Hematopoietic multipotent progenitor cell treated with erythropoietin and hydrocortisone succinate and interleukin-3 and kit ligand, for 4 days (in vitro differentiated cells): ENCODE data around the gene AGMO.
A peak's percentile ranks its signal among the peaks of the same experiment; 100 is the strongest.

Source experiments
- DNase-seq: peaks from one replicate; pipeline ENCODE4 v3.0.0-alpha.2; 2015

AGMO gene

DNA sequence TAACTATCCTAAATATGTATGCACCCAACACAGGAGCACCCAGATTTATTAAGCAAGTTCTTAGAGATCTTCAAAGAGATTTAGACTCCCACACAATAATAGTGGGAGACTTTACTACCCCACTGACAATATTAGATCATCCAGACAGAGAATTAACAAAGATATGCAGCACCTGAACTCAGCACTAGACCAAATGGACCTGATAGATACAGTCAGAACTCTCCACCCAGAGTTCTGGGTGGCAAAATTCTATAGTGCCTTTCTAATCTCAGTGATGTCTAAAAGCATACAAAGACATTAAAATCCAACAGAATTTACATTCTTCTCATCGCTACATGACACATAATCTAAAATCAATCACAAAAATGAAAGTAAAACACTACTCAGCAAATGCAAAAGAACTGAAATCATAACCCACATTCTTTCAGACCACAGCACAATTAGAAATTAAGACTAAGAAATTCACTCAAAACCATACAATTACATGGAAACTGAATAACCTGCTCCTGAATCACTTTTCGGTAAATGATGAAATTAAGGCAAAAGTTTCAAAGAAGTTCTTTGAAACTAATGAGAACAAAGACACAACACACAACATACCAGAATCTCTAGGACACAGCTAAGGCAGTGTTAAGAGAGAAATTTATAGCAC is 183.2 kb downstream of the AGMO start:
- no peak for DNase-seq

GRCh38 chr7:15376600-15376999 is 185.2 kb downstream of the AGMO start:
- DNase-seq: no peak

GRCh38 chr7:15370441-15370840 is 191.4 kb downstream of the AGMO start:
- DNase-seq: no peak

DNA sequence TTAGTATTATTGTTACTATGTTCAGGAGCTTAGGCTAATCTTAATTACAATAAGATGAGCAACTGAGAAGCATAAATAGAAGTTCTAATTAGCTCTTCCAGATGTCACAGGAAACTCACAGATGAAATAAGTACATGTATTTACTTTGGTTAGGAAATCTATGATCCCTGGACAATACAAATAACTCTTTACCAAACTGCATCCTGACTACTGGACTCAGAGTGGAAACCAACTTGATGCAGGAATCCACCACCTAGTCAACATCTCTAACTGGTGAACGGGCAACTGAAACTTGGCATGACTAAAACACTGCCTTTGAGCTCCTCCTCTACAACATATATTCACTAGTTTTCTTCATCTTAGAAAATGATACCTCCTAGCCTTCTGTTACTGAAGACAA is 193.2 kb downstream of the AGMO start:
- no peak for DNase-seq

- DNase-seq: no peak
Observed at GRCh38 chr7:15367897-15368296, 193.9 kb downstream of the AGMO start.

DNA sequence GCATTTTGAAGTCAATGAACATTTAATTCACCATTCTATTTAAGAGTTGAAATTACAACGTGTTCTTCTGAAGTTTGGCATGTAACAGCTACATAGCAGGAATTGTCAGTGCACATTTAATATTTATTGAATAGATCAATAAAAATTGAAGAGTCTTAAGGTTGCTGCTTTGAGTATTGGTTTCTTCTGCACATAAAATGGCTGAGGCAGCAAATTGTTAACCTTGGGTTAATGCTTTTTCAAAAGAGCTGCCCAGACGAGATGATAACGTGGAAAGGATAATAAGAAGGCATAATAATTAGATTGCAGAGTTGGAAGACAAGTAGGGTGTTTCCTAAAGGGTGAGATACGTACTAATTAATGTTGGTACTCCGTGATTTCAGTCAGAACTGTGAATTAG is 203.7 kb downstream of the AGMO start:
- DNase-seq: no peak

DNA sequence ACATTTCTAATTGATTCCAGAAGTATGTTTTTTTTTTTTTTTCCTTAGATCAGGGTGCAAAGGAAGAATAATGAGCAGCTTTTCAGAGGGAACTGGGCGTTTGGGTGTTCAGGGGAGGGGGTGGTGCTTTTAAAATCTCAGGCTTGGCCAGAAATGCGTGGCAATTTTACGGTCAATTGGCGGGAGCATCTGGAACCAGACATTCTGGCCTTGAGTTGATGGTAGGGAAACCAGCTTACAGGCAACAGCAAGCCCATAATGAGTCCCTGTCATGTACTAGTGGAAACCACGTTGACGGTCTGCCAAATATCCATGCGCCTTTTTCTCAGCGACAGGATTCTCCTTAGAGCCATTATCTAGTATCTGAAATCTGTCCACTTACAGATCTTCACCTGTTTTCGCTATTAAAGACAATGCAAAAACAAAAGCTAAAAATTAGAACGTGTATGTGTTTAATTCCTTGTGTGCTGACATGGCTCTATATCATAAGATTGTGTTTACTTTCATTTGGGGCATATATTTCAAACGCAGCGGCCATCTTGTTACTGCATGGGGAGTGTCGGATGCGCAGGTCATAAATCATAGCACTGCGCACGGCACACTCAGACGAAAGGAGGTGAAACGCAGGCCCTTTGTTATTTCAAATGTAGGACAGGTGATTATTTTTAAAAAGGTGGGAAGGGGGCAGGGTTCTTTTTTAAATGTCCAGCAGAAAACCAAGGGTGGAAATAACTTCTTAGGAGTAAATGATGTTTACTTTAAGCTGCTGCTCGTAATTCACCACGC is 209.2 kb downstream of the AGMO start:
- DNase-seq: no peak

- no peak for DNase-seq
Observed at GRCh38 chr7:15345216-15345615, 216.6 kb downstream of the AGMO start.

GRCh38 chr7:15341817-15342216 is 220.0 kb downstream of the AGMO start:
- DNase-seq: no peak

DNA sequence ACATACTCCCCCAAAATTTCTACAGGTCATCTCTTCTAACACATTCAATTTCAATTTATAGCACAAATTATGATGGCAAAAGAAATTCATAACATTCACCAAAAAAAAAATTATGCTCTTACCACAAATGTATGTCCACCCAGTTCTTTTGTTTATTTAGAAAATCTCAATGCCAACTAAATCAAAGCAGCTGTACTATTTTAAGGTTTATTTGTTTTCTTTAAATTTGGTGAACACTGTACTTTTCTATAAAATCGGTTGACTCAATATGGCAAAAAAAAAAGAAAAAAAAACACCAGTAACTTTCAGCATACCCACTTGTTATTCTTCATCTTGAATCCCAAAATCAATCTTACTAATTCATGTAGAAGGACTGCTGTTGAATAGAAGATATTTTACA is 225.7 kb downstream of the AGMO start:
- DNase-seq: no peak

DNA sequence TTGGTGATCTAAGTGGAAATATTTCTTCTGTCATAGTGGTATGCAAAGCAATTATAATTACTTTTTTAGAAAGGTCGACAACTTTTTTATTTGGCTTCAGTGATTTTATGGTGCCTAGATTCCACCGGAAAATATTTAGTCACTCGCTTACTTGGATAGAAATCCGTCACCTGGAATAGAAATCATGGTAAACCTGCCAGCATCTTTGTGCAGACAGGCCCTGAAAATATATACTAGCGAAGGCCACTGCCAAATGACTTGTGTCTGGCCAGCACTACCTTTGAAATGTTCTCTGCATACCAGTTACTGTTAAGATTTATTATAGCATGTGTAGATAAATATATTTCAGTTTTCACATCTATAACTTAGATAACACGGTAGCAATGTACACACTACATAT is 226.4 kb downstream of the AGMO start:
- DNase-seq: no peak

DNA sequence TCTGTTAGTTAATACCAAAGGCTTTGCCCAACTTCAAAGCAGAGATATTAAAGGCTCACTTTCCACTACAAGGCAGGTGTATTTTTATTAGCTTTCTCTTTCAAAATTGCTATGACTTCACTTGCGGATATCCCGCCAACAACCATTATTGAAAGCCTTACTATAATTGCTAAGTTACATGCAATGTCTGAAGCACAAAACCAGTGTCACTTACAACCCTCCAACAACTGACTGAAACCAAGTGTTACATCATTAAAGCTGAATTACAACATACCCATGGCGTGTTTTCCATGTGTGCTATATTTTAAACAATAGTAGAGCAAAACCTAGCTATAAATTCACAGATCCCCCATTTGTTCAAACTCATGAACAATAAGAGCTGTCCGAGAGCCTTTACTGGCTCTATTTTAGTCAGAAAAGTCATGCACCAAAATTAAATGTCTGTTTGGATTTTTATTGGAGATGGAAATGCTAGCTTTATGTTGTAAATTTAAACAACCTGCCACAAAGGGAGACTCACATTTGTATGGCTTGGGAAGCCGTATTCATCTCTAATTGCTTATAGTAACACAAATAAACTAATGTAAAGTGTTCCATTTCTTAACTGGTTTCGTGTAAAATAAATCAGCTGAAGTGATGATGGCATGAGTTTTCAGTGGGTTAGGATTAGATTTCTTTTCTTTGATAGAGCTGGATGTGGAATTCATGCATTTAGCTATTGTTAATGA is 227.1 kb downstream of the AGMO start:
- no peak for DNase-seq

GRCh38 chr7:15332956-15333355 is 228.9 kb downstream of the AGMO start:
- DNase-seq: no peak

GRCh38 chr7:15330943-15331342 is 230.9 kb downstream of the AGMO start:
- DNase-seq: no peak

GRCh38 chr7:15327001-15327400 is 234.8 kb downstream of the AGMO start:
- DNase-seq: no peak

DNA sequence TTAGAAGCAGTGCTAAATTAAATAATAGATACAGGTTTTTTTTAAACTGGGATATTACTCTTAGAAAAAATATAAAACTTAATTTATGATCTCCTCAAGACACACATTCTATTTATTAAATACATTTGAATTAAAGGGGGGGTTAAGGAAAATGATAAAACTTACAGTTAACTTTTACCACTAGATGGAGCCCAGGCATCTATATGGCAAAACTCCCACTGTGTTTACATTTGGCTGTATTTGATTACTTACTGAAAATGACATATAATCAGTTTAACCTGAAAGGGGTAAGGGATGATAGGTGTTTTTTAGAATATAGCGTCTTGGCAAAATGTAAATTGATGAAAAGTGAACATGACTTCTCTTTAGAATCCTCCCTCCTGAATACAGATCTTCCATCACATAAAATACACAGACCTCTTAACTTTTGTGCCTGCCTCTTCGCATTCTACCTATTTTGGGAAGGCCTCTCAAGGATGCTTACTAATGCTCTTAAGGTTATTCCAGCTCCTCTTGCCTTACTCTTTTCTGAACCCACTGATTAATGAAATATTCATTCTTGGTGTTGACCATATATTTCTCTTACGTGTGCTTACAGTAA is 235.7 kb downstream of the AGMO start:
- peak; percentile 67 for DNase-seq

DNA sequence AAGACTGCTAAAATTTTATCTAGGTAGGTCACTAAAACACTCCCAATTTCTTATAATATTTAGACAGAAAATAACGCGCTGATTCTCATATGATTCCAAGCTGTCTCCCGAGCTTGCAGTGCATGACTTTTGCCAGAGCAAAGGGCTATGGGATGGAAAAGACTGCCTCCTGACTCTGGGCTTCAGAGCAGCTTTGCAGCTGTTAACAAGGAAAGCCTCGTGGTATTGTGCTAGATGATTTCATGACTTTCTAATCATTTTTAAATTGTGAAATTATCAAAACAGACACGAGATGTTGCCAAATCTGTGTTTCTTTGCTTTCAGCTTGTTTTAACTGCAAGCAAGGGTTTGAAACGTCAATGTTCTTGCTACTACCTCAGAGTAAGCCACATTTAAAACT is 238.3 kb downstream of the AGMO start:
- DNase-seq: no peak

DNA sequence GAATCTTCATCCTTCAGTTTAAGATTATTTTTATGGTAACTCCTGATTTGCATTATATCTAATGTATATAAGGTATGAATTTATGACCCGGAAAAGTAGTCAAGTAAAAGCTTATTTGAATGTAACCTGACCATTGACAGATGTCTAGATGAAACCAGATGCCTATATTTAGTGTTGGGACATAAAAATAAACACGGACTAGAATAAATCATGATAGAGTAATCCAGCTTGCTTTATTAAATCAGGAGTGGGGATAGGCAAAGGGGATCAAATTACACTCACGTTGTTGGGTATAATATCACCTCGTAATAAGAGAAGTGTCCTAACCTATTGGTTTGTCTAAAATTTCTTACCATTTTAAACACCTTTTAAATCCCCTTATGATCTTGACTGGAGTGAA is 244.6 kb downstream of the AGMO start:
- no peak for DNase-seq

GRCh38 chr7:15315678-15316077 is 246.1 kb downstream of the AGMO start:
- DNase-seq: no peak

GRCh38 chr7:15314922-15315321 is 246.9 kb downstream of the AGMO start:
- DNase-seq: no peak

DNA sequence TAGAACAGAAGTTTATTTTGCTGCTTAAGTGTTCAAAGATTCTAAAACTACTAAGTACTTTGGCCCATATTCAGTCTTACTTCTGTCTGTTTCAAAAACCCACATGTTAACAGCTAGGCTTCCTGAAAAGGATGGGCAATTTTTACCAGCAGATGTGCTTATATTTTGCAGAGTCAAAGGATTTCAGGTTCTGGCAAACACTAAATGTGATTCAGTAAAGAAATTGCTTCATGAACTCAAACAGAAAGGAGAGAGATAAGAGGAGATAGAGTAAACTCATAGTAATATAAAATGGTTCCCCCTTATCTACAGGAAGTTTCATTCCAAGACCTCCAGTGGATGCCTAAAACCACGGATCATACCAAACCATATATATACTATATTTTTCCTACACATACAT is 248.5 kb downstream of the AGMO start:
- DNase-seq: peak; percentile 18

- DNase-seq: no peak
Observed at GRCh38 chr7:15309872-15310271, 251.9 kb downstream of the AGMO start.

- no peak for DNase-seq
Observed at GRCh38 chr7:15308821-15309220, 253.0 kb downstream of the AGMO start.

- no peak for DNase-seq
Observed at GRCh38 chr7:15306296-15306695, 255.5 kb downstream of the AGMO start.
